C4-2B (cell line): ENCODE results near the gene PDCD11.

ENCODE experiments used
- CTCF ChIP-seq: fragments of 450-650 bp; conservative IDR thresholded peaks from 2 replicates; pipeline ENCODE4 v1.5.1; 2017; ENCODE audit warnings: mild to moderate bottlenecking
- ZFX ChIP-seq: fragments of 450-650 bp; IDR thresholded peaks from 2 replicates; pipeline ENCODE4 v1.6.1; 2017

- TF ChIP-seq CTCF, result no peak
- TF ChIP-seq ZFX, result no peak
Observed at GRCh38 chr10:103493362-103493915, 97.0 kb downstream of the PDCD11 start, which contains the start of gene NEURL1.
